GM10847 (cell line): ENCODE data around the gene C1QTNF8.

Experiments
- POLR2A ChIP-seq: IDR thresholded peaks from 2 replicates; pipeline ENCODE4 v1.6.1; 2011; ENCODE audit not compliant: insufficient read length; ENCODE audit errors: extremely low read depth

Gene C1QTNF8

GRCh38 chr16:1120577-1120941 is 24.5 kb upstream of the C1QTNF8 start:
- TF ChIP-seq POLR2A, result no peak

DNA sequence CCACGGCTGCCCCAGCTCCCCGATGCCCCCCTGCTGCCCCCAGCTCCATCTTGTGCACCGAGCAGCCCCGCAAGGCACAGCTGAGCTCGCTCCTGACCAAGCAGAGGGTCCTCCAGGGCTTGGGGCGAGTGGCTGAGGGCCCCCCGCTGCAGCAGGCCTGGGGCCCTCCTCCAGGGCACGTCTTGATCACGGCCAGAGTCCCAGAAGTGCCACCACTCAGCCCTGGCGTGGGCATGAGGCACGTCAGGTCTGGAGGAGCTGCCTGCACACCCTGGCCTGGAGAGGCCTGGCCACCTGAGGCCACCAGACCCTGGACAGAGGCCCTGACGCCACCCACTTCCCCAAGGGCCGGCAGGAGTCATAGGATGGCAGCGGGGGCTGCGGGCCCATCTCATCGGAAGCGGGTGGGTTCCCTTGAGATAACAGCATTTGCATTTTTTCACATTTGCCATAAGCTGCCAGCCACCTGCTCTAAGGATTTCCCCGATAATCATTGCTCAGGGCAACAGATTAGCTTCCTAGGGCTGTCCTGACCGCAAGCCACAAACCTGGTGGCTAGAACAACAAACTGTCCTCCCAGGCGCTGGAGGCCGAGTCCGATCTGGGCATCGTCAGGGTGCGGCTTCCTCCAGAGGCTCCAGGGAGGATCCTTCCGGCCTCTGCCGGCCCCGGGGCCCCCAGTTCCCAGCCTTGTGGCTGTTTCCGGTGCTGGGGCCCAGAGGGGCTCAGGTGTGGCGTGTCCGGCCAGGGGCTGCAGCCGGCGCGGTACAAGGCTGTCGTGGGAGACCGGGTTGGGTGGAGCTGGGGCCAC is 23.9 kb upstream of the C1QTNF8 start:
- no peak for TF ChIP-seq POLR2A

DNA sequence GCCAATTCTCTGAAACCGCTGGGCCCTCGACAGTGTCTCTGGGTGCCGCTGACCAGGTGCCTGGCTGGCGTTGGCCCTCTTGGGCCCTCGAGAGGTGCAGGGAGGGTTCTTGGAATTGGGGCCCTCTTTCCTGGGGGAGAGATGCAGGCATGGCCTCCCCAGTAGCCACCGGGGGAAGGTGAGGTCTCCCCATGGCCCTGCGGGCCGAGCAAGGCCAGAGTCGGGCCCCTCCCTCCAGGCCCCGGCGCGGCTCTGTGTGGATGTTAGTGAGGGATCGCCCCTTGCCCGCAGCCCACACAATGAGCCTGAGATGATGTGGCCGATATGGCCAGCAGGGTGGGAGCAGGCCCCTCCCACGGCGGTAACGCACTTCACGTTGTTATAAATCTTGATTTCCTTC is 23.1 kb upstream of the C1QTNF8 start:
- no peak for TF ChIP-seq POLR2A

- no peak for TF ChIP-seq POLR2A
Measured at GRCh38 chr16:1117926-1118325, 21.9 kb upstream of the C1QTNF8 start.

- no peak for TF ChIP-seq POLR2A
Measured at GRCh38 chr16:1117176-1117900, 21.3 kb upstream of the C1QTNF8 start.

DNA sequence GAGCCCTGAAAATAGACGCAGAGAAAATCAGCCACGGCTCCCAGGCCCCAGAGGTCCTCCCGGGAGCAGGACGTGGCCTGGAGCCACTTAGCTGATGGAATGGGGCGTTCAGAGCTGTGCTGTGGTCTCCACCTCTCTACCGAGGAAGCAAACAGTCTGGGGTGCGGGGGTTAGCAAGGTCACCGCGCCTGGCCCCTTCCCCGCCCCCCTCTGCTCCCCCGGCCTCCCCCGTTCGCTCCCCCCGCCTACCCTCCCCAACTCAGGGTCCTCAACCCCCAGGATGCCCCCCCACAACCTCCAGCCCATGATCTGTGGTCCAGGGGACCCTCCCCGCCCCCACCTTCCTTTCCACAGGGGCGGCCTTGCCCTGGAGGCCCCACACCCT is 20.6 kb upstream of the C1QTNF8 start:
- TF ChIP-seq POLR2A, result no peak

DNA sequence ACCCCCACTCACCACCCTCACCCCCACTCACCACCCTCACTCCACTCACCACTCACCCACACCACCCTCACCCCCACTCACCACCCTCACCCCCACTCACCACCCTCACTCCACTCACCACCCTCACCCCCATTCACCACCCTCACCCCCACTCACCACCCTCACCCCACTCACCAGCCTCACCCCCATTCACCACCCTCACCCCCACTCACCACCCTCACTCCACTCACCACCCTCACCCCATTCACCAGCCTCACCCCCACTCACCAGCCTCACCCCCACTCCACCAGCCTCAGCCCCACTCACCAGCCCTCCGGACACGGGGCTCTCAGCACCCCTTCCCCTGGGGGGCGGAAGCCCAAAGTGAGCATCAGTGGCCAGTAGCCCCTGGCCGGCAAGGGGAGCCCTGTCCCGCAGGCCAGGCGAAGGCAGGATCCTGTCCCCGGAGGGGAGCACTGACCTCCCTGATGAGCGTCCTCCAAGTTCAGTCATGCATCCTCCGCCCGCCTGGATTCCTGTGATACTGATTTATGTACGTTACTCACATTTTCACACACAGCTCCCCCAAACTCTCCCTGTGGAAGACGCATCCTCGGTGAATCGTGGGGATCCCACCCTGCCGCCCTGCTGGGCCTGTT is 18.0 kb upstream of the C1QTNF8 start:
- TF ChIP-seq POLR2A, result no peak

GRCh38 chr16:1113489-1113888 is 17.4 kb upstream of the C1QTNF8 start:
- TF ChIP-seq POLR2A, result no peak

- TF ChIP-seq POLR2A, result no peak
Measured at GRCh38 chr16:1112506-1113184, 16.6 kb upstream of the C1QTNF8 start.

DNA sequence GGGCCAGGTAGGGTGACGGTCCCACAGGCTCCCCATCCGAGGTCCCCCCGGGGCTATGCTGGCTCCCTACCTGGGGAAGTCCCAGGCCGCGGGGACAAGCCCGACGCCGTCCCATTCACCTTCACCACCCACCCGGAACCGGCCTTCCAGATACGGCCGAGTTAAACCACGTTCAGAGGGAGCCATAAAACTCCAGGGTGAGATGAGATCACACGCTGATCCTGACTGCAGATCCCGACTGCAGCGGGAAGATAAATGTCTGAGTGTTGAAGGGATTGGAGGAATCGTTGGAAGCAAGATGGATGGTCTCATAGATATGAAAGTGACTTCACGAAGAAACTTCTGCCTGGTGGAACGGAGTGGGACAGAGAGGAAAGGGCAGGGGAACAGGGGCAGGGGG is 13.6 kb upstream of the C1QTNF8 start:
- TF ChIP-seq POLR2A, result no peak

GRCh38 chr16:1108299-1109252 is 12.5 kb upstream of the C1QTNF8 start:
- no peak for TF ChIP-seq POLR2A

DNA sequence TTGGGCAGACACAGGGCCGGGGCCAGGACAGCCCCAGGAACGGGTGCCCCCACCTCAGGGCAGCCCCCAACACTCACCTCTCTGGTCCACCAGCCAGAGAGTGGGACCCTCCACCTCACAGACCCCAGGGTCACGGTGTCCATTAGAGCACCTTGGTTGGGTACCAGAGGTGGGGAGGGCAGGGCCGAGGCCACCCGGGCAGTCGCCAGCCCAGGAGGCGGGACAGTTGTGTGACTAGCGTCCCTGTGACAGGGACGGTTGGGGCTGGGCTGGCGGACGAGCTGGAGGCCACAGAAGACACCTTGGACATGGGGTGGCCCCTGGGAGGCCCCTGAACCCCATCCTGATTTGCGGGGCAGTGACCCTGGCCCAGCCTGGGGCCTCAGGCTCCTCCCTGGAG is 11.7 kb upstream of the C1QTNF8 start:
- TF ChIP-seq POLR2A, result no peak

GRCh38 chr16:1107141-1107540 is 11.1 kb upstream of the C1QTNF8 start:
- no peak for TF ChIP-seq POLR2A

DNA sequence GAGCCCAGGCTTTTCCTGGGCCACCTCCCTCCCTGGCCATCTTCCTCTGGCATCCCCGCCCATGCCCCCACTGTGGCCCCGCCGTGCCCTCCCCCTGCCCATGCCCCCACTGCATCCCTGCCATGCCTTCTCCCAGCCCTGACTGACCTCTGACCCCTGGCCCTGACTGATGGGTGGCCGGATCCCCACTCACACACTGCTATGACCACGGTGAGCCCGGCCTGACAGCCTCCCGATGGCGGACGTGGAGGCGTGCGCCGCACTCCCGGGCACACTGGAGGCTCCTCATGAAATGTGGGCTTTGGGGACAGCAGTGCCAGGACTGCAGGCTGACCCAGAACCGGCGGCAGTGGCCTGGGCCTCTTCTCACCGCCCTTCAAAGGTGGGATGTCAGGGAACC is 10.6 kb upstream of the C1QTNF8 start:
- no peak for TF ChIP-seq POLR2A

DNA sequence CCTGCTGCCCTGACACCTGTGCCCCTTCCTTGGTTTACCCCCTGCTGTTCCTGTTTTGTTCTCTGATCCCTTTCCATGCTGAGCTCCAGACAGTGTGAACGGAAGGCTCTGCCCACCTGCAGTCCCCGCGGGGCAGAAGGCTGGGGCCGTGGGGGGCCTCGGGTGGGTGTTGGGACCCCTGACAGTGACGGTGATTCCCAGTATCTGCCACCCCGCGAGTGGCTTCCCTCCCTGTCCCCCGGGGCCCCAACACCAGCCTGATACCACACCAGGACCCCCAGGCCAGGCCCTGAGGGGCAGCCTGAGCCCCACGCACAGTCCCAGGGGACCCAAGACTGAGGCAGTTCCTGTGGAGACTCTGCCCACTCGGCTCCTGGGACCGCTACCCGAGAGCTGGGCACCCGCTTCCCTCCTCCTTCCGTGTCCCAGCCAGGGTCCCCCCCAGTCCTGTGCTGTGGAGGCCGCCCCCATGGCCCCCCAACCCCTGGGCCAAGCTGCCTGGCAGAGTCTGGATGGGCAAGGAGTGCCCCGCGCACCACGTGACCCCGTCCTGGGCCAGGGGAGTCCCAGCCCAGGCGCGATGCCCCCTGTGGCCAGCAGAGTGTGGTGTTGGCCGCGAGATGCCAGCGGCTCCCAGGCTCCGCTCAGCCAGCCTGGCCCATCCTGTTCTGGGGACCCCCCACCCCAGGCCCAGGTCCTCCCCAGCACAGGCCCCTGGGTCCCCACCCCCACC is 10.0 kb upstream of the C1QTNF8 start:
- no peak for TF ChIP-seq POLR2A

DNA sequence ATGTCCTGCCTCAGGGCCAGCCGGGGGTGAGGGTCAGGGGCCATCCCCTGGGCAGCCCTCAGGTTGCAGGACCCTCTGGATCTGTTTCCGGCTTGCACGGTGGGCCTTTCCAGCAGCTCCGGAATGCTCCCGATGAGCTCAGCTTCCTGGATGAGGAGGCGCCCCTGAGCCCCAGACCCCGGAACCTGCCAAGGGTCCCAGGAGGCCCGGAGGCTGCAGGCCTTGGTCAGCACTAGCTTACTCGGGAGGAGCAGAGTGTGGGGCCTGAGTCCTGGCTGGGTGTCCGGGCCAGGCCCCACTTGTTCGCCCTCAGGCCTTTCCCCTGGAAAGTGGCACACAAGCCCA is 7.6 kb upstream of the C1QTNF8 start:
- no peak for TF ChIP-seq POLR2A
